HepG2 (cell line): ENCODE measurements around the gene SCYL1. TPM values are rescaled to one million over a fixed set of nuclear protein-coding genes. Genes with fewer than 3 reads are reported as not detected.

Experiments used
- ATAC-seq: fragments of 200-7000 bp; cut with Tn5 transposase; 3 replicates; pipeline ENCODE4 v1.9.1; 2020; ENCODE audit warnings: mild to moderate bottlenecking, moderate library complexity
- BruUV-seq: library from RNA; stranded (reverse); fragments of 400-500 nt; replicated peaks from 2 replicates; lab custom pipeline; 2021; lab: Mats Ljungman, UMichigan
- CTCF ChIA-PET: fragments of 300-600 bp; formaldehyde crosslinking; extraction: SDS; loops from one replicate; lab custom pipeline; 2021; ENCODE audit warnings: low total read pairs, inconsistent platforms, low intra/inter-chr PET ratio; lab: Yijun Ruan, JAX
- POLR2A ChIA-PET: fragments of 350-600 bp; sonication (Branson Sonifier 250); formaldehyde crosslinking; loops from one replicate; lab custom pipeline; 2020; ENCODE audit warnings: antibody characterized with exemption, inconsistent platforms; lab: Yijun Ruan, JAX
- DNase-seq: peaks from one replicate; pipeline ENCODE4 v3.0.0-alpha.2; 2015; ENCODE audit warnings: low spot score
- FAIRE-seq: peaks from 3 replicates; lab custom pipeline; 2011; peaks lifted over from hg19 to GRCh38; lab: Jason Lieb, UNC
- H2AFZ ChIP-seq: one replicate; pipeline ENCODE4 v1.6.1; 2011; ENCODE audit warnings: low read length, inconsistent platforms
- H3K27ac ChIP-seq: fragments of 300-600 bp; 3 replicates; pipeline ENCODE4 v1.8.0; 2011; ENCODE audit warnings: mixed run types, mild to moderate bottlenecking, mixed read lengths, low read length, inconsistent platforms; ENCODE audit not compliant: insufficient read depth; ENCODE audit errors: extremely low read length
- H3K27me3 ChIP-seq, 2 experiments: fragments of 200-600 bp in 1 of 2; 2 replicates in 1 of 2; 3 replicates in 1 of 2; pipeline versions ENCODE4 v1.6.0 to v1.8.0; 2011; ENCODE audit warnings: low read length in 2 of 2, mild to moderate bottlenecking in 2 of 2, moderate library complexity in 2 of 2, inconsistent platforms in 1 of 2; ENCODE audit not compliant: insufficient read depth in 2 of 2, control insufficient read depth in 1 of 2
- H3K36me3 ChIP-seq, 2 experiments: fragments of 200-600 bp in 1 of 2; replicated peaks in 1 of 2; 2 replicates in 1 of 2; 3 replicates in 1 of 2; pipeline versions ENCODE4 v1.5.1 to v1.8.0; 2011; ENCODE audit warnings: low read length in 2 of 2, inconsistent platforms in 1 of 2; ENCODE audit not compliant: insufficient read depth in 2 of 2, control insufficient read depth in 1 of 2
- H3K4me1 ChIP-seq: 2 replicates; pipeline ENCODE4 v1.5.1; 2012; ENCODE audit warnings: low read length, inconsistent platforms; ENCODE audit not compliant: insufficient read depth
- H3K4me2 ChIP-seq: 2 replicates; pipeline ENCODE4 v1.6.0; 2011; ENCODE audit warnings: low read depth, low read length, inconsistent platforms
- H3K4me3 ChIP-seq, 3 experiments: fragments of 200-600 bp in 1 of 3; sonication (generic), shearing (Covaris generic) in 1 of 3; replicated peaks in 1 of 3; 2 replicates each; pipeline ENCODE4 v1.5.1; 2011 to 2016; ENCODE audit warnings: low read length in 3 of 3, inconsistent platforms in 2 of 3, low read depth in 2 of 3, mild to moderate bottlenecking in 2 of 3, control low read depth in 1 of 3, mixed read lengths in 1 of 3; ENCODE audit not compliant: insufficient read depth in 1 of 3
- H3K79me2 ChIP-seq: one replicate; pipeline ENCODE4 v1.6.1; 2011; ENCODE audit warnings: low read length, inconsistent platforms; ENCODE audit not compliant: insufficient read depth
- H3K9ac ChIP-seq: 2 replicates; pipeline ENCODE4 v1.6.0; 2011; ENCODE audit warnings: mild to moderate bottlenecking, low read depth, low read length, inconsistent platforms; ENCODE audit not compliant: insufficient read depth
- H3K9me3 ChIP-seq: 2 replicates; pipeline ENCODE4 v1.5.1; 2012; ENCODE audit warnings: mild to moderate bottlenecking, low read length
- H4K20me1 ChIP-seq: 2 replicates; pipeline ENCODE4 v1.6.0; 2011; ENCODE audit warnings: inconsistent platforms, mild to moderate bottlenecking, low read length, moderate library complexity; ENCODE audit not compliant: insufficient read depth
- CREB1 ChIP-seq, 2 experiments: fragments of 450-650 bp in 1 of 2; IDR thresholded peaks; 2 replicates each; pipeline ENCODE4 v1.6.1; 2016 to 2017; ENCODE audit warnings: control low read depth in 1 of 2, mild to moderate bottlenecking in 1 of 2, missing compliant biosample characterization in 1 of 2, missing genetic modification characterization in 1 of 2
- GMEB1 ChIP-seq: sonication (generic); formaldehyde crosslinking; IDR thresholded peaks from 2 replicates; pipeline ENCODE4 v1.5.1; 2020; ENCODE audit warnings: missing genetic modification reagents, mild to moderate bottlenecking, borderline replicate concordance
- HES4 ChIP-seq: sonication (generic); formaldehyde crosslinking; IDR thresholded peaks from 2 replicates; pipeline ENCODE4 v1.9.0; 2021; ENCODE audit warnings: mild to moderate bottlenecking, missing genetic modification reagents, borderline replicate concordance
- JUNB ChIP-seq: sonication (generic); formaldehyde crosslinking; IDR thresholded peaks from 2 replicates; pipeline ENCODE4 v1.8.0; 2022; ENCODE audit warnings: missing genetic modification reagents, mild to moderate bottlenecking, borderline replicate concordance
- NR2F1 ChIP-seq, 2 experiments: fragments of 450-650 bp in 1 of 2; formaldehyde crosslinking in 1 of 2; IDR thresholded peaks; 2 replicates each; pipeline versions ENCODE4 v1.5.0 to v1.6.1; 2016 to 2020; ENCODE audit warnings: mild to moderate bottlenecking in 1 of 2, missing compliant biosample characterization in 1 of 2, missing genetic modification reagents in 1 of 2, moderate library complexity in 1 of 2
- NR2F6 ChIP-seq, 2 experiments: IDR thresholded peaks; 2 replicates each; pipeline ENCODE4 v1.6.1; 2016; ENCODE audit warnings: antibody characterized with exemption in 1 of 2, mild to moderate bottlenecking in 1 of 2
- RFX3 ChIP-seq: IDR thresholded peaks from 2 replicates; pipeline ENCODE4 v1.6.1; 2016; ENCODE audit warnings: missing biosample characterization, missing genetic modification reagents
- TAF1 ChIP-seq: sonication (generic); formaldehyde crosslinking; IDR thresholded peaks from 2 replicates; pipeline ENCODE4 v1.4.0; 2020; ENCODE audit warnings: missing genetic modification reagents
- ZFP37 ChIP-seq: sonication (generic); formaldehyde crosslinking; IDR thresholded peaks from 2 replicates; pipeline ENCODE4 v1.4.0; 2020; ENCODE audit warnings: missing genetic modification reagents, borderline replicate concordance
- ZNF10 ChIP-seq: sonication (generic); formaldehyde crosslinking; IDR thresholded peaks from 2 replicates; pipeline ENCODE4 v1.4.0; 2020; ENCODE audit warnings: mild to moderate bottlenecking, low read depth, missing genetic modification reagents, borderline replicate concordance
- ZNF121 ChIP-seq: sonication (generic); formaldehyde crosslinking; IDR thresholded peaks from 2 replicates; pipeline ENCODE4 v1.5.0; 2020; ENCODE audit warnings: mild to moderate bottlenecking, missing genetic modification reagents
- ZNF251 ChIP-seq: sonication (generic); formaldehyde crosslinking; IDR thresholded peaks from 2 replicates; pipeline ENCODE4 v1.9.0; 2021; ENCODE audit warnings: mild to moderate bottlenecking, missing genetic modification reagents
- ZNF3 ChIP-seq: IDR thresholded peaks from 2 replicates; pipeline ENCODE4 v1.7.0; 2017; ENCODE audit warnings: inconsistent platforms
- ZNF382 ChIP-seq: sonication (generic); formaldehyde crosslinking; IDR thresholded peaks from 2 replicates; pipeline ENCODE4 v1.5.0; 2020; ENCODE audit warnings: missing genetic modification reagents, mild to moderate bottlenecking, borderline replicate concordance
- ZNF562 ChIP-seq: sonication (generic); formaldehyde crosslinking; IDR thresholded peaks from 2 replicates; pipeline ENCODE4 v1.8.0; 2022; ENCODE audit warnings: missing genetic modification reagents, borderline replicate concordance
- ZNF580 ChIP-seq: IDR thresholded peaks from 2 replicates; pipeline ENCODE4 v1.6.1; 2016; ENCODE audit warnings: low read depth, borderline replicate concordance
- ZNF605 ChIP-seq: sonication (generic); formaldehyde crosslinking; IDR thresholded peaks from 2 replicates; pipeline ENCODE4 v1.8.0; 2022; ENCODE audit warnings: mild to moderate bottlenecking, missing genetic modification reagents
- ZNF772 ChIP-seq: sonication (generic); formaldehyde crosslinking; IDR thresholded peaks from 2 replicates; pipeline ENCODE4 v1.5.0; 2020; ENCODE audit warnings: mild to moderate bottlenecking, missing genetic modification reagents
- WGBS: methylation state at CpG from one replicate; pipeline ENCODE4 v1.1.6; 2017; ENCODE audit warnings: low lambda C conversion rate; 5-methylcytosine and 5-hydroxymethylcytosine counted together
- in situ Hi-C: cut with HindIII; loops from 2 replicates; pipeline ENCODE4 v1.10.0; 2017; ENCODE audit warnings: low pct_unique_long_range_greater_than_20kb; ENCODE audit not compliant: extremely low pct_ligation_motif_present
- intact Hi-C: fragments of 100-400 bp; cut with micrococcal nuclease; formaldehyde crosslinking; loops from one replicate; pipeline ENCODE4 v1.10.0; 2022; ENCODE audit not compliant: unreplicated experiment
- polyA plus RNA-seq, 8 experiments: library from polyadenylated mRNA; depleted of rRNA in 3 of 8; stranded (reverse) in 7 of 8; unstranded in 1 of 8; fragments of >200 nt; fragmentation: Illumina TruSeq in 4 of 8; extraction: Trizol in 4 of 8; gene quantifications; 2 replicates each; pipeline versions ENCODE4 v1.2.1 to v1.2.3, GENCODE V29; 2011 to 2016; ENCODE audit warnings: low read depth in 4 of 8, missing spikeins in 1 of 8, mixed read lengths in 1 of 8; ENCODE audit not compliant: insufficient read depth in 1 of 8
- total RNA-seq, 5 experiments: library from RNA; depleted of rRNA; stranded (reverse); fragments of >200 nt; fragmentation: Illumina TruSeq; extraction: Trizol; gene quantifications; 2 replicates each; pipeline ENCODE4 v1.2.3, GENCODE V29; 2016; ENCODE audit warnings: low read depth in 1 of 5
- TF ChIP-seq, protein P1 (sequence below): sonication (generic); formaldehyde crosslinking; IDR thresholded peaks from 2 replicates; pipeline ENCODE4 v1.4.0; 2020; ENCODE audit warnings: missing genetic modification reagents

SCYL1 gene
- total and polyA plus RNA-seq, 2 of the 13 experiments (the other 11 are each of a cell fraction or from before 2014, with no cell fraction given), result 65.9 to 103 TPM

DNA sequence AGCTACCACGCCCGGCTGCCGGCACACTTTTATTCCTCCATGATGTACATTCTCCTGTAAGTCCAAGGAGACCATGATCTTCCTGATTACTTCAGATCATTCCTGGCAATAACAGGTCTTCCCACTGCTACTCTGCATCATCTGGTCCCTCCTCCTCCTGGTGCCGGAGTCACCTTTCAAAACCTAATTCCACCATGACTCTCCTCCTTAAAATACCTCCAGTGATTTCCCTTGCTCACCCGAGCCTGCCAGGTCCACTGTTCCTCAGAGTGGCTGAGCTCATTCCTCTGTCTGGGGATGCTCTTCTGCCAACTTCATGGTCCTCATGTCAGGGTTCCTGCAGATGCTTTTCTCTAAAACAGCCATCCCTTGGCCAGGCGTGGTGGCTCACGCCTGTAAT, 37.1 kb downstream of the SCYL1 start (continued):
- TF ChIP-seq JUNB (no peak), ZNF772 (CRISPR knock-in tag) (no peak), ZNF121 (no peak), ZNF382 (CRISPR knock-in tag) (no peak), RFX3 (no peak), ZNF10 (CRISPR knock-in tag) (no peak)
- TF ChIP-seq, protein P1, sequence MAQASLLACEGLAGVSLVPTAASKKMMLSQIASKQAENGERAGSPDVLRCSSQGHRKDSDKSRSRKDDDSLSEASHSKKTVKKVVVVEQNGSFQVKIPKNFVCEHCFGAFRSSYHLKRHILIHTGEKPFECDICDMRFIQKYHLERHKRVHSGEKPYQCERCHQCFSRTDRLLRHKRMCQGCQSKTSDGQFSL, result no peak

GRCh38 chr11:65562788-65563187, 37.9 kb downstream of the SCYL1 start:
- no peak for FAIRE-seq
- Histone ChIP-seq H3K4me1 (peaks cover 49% of the 10 kb centered on the region), H3K9me3 (no peaks in the 10 kb centered on the region), H4K20me1 (no peaks in the 10 kb centered on the region), H2AFZ (no peak overlapping the region), H3K4me3 (no peak overlapping the region), H3K4me2 (peak overlapping the region; percentile 47; the same call in 1 of the 2 replicates), H3K9ac (no peak overlapping the region), H3K27ac (no peak overlapping the region), H3K27me3 (no peaks in the 10 kb centered on the region), H3K79me2 (no peaks in the 10 kb centered on the region), H3K36me3 (no peaks in the 10 kb centered on the region)
- no peak for DNase-seq
- in situ Hi-C loops (no loop called here), intact Hi-C loops (no loop called here)
- TF ChIP-seq NR2F1 (CRISPR knock-in tag; IDR thresholded peaks at IDR 0.05) (no peak), HES4 (CRISPR knock-in tag) (no peak), ZFP37 (CRISPR knock-in tag) (no peak), CREB1 (IDR thresholded peaks at IDR 0.05) (0 out of 2 replicates have a peak, but pooled peaks have one; percentile 23), CREB1 (CRISPR knock-in tag; IDR thresholded peaks at IDR 0.05) (no peak), ZNF562 (CRISPR knock-in tag) (no peak), ZNF251 (CRISPR knock-in tag) (no peak), ZNF605 (CRISPR knock-in tag) (no peak), GMEB1 (CRISPR knock-in tag) (no peak), ZNF3 (CRISPR knock-in tag) (peak; percentile 97), NR2F6 (IDR thresholded peaks at IDR 0.05) (no peak), NR2F6 (CRISPR knock-in tag; IDR thresholded peaks at IDR 0.05) (no peak), TAF1 (CRISPR knock-in tag) (no peak), ZNF580 (CRISPR knock-in tag) (no peak)
- ChIA-PET POLR2A (interaction anchor here (2.2 kb wide), 1 partner anchor 11 kb away, joined by 6 read pairs; no protein-coding TSS in a partner anchor), CTCF (no interaction called here)
- BruUV-seq, result no TSS peak
- ATAC-seq, result no peak
- 22% methylated on average over 7 of the region's 9 CpGs for WGBS
